Hepatocyte (in vitro differentiated cells): ENCODE measurements around the gene NPAS2.

Experiments
- CTCF ChIP-seq: fragments of 200-600 bp; sonication (generic); IDR thresholded peaks from 2 replicates; pipeline ENCODE4 v1.5.1; 2016; ENCODE audit warnings: antibody characterized with exemption, mild to moderate bottlenecking; ENCODE audit not compliant: poor library complexity
- EZH2 ChIP-seq: fragments of 200-600 bp; sonication (generic); IDR thresholded peaks from 2 replicates; pipeline ENCODE4 v1.6.1; 2016; ENCODE audit warnings: antibody characterized with exemption, mild to moderate bottlenecking, borderline replicate concordance
- EZH2phosphoT487 ChIP-seq: fragments of 200-600 bp; sonication (generic); IDR thresholded peaks from one replicate; pipeline ENCODE4 v1.6.1; 2018; ENCODE audit warnings: antibody characterized with exemption, mild to moderate bottlenecking, low read depth, moderate library complexity; ENCODE audit not compliant: unreplicated experiment, severe bottlenecking

DNA sequence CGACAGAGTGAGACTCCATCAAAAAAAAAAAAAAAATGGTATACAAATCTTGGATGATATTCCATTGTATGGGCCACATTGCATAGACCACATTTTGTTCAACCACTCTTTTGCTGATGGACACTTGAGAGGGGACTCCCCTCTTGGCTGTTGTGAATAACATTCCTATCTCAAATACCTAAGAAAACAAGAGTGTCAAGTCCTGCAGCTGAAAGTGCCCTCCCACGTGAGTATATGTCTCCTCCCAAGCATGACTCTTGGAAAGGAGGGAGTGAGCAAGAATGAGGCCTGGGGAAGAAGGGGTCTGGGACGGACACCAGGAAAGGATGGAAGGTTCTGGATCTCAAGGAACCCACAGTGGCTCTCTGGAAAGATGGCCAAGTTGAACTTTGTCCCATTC lies 36.0 kb upstream of the NPAS2 start:
- TF ChIP-seq CTCF (no peak), EZH2 (no peak), EZH2phosphoT487 (no peak)
